ENCODE data around the gene SH3BP4.

SH3BP4 gene

DNA sequence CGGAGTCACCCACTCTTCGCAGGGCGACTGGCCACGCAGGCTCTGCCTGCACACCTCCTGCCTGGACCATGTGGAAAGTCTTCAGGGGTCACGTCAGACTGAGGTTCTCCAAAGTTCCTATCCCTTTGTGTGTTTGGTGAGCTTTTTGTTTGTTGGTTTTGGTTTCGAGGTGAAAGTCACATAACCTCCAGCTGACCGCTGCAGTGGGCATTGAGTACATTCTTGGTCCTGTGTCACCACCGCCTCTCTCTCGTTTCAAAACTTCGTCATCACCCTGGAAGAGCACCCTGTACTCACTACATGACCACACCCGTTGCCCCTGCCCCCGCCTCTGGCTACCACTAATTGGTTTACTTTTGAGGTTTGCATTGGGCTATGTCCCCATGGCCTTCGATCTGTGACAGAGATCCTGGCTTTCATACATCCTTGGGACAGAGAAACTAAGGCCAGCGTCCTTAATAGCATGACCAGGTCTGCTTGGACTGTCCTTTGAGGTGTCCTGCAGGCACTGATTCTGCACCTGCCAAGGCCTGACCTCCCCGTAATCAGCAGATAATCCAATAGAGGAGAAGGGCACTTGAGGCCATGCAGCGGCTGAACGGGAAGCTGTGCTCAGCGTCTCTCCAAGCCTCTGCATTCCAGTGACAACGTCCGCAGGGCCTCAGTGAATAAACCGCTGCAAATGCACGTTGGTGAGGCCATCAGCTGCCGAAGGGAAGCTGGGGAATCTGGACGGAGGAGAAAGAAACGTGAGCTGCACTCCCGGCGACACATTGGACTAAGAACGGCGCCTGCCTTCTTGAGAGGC is 46.8 kb downstream of the SH3BP4 start:
- no peak for DNase-seq (ENCODE audit: low spot score)

GRCh38 chr2:234999740-235000425 is 48.1 kb downstream of the SH3BP4 start:
- DNase-seq (ENCODE audit: low spot score): no peak

DNA sequence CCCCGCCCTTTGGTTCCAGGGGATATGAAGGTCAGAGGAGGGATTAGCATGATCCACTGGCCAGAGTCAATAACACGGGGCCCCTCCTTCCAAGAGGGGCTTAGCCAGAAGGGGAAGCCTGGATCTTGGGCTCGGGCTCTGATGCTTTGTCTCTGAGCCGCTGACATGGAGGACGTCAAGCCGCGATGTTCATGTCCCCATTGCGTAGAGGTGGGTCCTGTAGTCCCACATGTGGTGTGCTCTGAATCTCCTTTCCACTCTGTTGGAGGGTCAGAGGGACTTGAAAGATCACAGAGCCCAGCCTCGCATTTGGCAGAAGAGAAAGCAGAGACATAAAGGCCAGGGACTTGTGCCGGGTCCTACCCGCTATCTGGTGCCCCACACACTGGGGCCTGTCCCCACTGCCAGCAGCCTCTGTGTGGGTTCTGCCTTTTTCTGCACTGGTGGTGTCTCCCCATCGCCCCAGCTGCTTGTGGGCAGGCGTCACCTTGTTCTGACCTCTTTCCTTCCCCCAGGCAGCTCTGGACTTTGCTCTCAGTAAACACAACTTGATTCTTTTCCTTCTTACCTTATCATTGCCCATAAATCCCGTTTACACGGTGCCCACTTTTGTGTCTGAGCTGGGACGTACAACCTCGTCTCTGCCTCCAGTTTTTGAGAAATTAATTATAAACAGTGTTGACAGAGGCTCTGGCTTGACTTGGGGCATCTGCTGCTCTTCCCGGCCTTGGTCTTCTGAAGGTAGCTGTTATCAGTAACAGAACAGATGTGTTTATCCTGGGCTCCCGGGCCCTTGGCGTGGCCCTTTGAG is 48.8 kb downstream of the SH3BP4 start:
- DNase-seq (ENCODE audit: low spot score): no peak

DNA sequence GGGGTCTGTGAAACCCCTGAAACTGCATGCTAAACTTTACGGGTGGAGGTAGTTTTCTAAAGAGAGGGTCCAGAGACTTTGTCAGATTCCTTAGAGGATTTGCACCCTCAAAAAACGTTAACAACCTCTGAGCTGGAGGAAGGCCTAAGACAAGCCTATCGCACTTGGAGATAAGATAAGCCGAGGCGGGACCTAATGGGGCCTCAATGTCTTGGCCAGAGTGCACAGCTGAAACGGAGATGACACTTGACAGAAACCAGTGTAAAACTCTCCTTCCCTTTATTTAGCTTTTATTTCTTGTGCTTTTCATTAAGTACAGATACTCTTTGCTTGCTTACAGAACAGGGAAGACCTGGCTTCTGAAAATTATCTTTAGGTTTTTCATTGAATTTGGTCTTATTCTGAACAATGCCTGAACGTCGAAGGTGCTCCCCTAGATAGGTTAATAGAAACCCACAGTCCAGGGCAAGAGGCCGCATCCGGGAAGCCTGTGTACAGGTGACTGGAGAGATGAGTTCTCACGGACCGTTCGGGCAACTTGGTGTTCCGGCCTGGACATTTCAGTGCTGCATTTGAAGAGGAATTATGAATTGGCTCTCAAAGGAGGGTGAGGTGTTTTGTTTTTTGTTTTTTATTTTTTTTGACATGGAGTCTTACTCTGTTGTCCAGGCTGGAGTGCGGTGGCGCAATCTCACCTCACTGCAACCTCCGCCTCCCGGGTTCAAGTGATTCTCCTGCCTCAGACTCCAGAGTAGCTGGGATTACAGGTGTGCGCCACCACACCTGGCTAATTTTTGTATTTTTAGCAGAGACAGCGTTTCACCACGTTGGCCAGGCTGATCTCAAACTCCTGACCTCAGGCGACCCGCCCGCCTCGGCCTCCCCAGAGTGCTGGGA is 49.7 kb downstream of the SH3BP4 start:
- DNase-seq (ENCODE audit: low spot score): no peak

DNA sequence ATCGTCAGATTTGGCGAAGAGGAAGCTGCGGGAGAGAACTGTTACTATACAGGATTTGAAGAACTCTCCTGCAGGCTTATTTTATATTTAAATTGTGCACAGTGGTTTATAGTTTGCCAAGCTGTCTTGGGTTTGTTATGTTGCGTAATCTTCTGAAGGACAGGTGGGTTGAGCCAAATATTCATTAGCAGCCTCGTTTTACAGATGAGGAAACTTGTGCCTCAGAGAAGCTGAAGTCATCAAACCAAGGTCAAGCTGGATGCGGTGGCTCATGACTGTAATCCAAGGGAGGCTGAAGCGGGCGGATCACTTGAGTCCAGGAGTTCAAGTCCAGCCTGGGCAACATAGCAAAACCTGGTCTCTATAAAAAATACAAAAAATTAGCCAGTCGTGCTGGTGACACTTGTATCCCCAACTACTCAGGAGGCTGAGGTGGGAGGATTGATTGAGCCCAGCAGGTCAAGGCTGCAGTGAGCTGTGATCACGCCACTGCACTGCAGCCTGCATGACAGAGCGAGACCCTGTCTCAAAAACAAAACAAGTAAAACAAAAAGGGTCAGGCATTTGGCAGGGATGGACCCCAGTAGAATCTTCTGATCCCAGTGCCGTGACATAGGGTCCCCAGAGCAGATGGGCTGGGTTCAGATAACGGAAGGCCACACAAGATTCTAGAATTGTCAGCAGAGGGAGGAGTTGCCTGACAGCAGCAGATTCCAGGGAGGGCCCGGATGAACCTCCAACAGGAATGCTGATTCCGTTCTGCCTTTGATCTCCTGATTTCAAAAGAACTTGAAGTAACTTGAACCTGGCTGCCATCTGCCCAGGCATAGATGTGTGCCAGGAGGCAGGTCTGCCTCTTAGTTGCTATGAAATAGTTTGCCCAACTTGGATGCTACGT is 50.6 kb downstream of the SH3BP4 start:
- DNase-seq (ENCODE audit: low spot score): no peak

- DNase-seq (ENCODE audit: low spot score): no peak
These were observed 51.4 kb downstream of the SH3BP4 start for GRCh38 chr2:235003096-235003775.

DNA sequence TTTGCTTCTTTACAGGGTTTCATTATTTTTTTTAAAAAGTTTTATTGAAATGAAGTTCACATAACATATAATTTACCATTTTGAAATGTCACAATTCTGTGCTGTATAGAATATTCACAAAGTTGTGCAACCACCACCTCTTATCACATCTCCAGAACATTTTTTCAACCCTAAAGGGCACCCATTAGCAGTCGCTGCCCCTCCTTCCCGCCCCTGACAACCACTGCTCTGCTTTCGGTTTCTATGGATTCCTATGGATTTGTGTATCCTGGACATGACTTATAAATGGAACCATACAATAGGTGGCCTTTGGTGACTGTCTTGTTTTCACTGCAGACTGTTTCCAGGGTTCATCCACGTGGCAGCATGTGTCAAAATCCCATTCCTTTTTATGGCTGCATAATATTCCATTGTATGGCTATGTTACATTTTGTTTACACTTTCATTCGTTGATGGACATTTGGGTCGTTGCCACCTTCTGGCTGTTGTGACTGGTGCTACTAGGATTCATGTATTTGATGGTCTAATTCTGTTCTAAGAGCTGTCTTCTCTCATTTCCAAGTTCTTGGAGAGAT is 52.6 kb downstream of the SH3BP4 start:
- DNase-seq (ENCODE audit: low spot score): no peak

- DNase-seq (ENCODE audit: low spot score): no peak
These were observed 53.2 kb downstream of the SH3BP4 start for GRCh38 chr2:235005023-235005422.

GRCh38 chr2:235005603-235006259 is 53.9 kb downstream of the SH3BP4 start:
- no peak for DNase-seq (ENCODE audit: low spot score)

GRCh38 chr2:235006461-235006860 is 54.6 kb downstream of the SH3BP4 start:
- DNase-seq (ENCODE audit: low spot score): no peak

- no peak for DNase-seq (ENCODE audit: low spot score)
These were observed 55.2 kb downstream of the SH3BP4 start for GRCh38 chr2:235006986-235007385.

DNA sequence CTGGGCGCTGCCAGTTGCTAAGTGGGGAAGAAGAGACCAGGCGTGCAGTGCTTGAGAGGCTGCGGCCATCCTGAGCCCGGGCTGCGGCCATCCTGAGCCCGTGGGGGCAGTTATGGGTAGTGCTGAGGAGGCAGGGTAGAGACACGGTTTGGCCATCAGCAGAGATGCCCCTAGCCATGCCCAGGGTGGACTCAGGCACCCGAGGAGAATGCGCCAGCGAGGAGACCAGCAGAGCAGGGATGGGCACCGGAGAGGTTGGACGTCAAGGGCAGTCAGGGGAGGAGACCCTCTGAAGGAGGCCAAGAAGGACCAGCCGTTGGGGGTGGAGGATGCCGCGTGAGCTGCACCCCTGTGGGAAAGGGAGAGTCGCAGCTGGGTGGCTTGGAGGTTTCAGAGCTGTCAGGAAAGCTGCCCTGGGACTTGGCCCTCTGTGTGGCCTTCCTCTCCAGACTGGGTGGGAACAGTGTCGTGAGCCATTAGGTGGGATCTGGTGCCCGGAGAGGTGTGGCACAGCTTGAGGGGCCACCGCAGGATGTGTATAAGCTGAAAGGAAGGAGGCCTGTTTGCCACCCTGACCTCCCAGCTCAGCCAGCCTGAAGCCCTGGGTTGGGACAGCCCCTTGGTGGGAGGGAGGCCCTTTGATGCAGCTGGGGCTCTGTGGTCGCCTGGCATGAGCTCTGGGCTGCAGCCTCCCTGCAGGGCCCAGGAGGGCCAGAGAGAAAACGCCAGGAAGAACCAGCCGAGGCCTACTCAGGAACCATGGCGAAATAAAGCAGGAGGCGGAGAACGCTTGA is 56.0 kb downstream of the SH3BP4 start:
- no peak for DNase-seq (ENCODE audit: low spot score)

- DNase-seq (ENCODE audit: low spot score): no peak
These were observed 56.8 kb downstream of the SH3BP4 start for GRCh38 chr2:235008584-235009044.

DNA sequence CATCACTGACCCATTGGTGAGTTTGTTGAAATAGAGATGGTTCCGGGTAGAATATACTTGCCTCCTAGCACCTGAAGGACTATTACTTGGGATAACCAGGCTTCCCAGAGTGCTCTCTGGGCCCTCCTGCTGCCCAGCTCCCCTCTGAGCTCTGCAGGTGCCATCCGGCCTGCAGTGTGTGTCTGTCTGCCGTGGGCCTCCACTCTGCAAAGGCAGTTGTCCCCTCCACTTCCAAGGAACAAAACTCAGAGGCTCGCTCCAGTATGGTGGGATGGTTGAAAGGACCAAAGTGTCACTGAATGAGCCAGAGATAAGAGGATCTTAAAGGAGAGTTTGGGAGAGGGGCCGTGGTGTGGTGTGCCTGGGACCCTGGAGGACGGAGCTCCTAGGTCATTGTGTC is 57.3 kb downstream of the SH3BP4 start:
- no peak for DNase-seq (ENCODE audit: low spot score)

GRCh38 chr2:235010117-235010714 is 58.4 kb downstream of the SH3BP4 start:
- DNase-seq (ENCODE audit: low spot score): no peak

- no peak for DNase-seq (ENCODE audit: low spot score)
These were observed 59.8 kb downstream of the SH3BP4 start for GRCh38 chr2:235011607-235011928.

DNA sequence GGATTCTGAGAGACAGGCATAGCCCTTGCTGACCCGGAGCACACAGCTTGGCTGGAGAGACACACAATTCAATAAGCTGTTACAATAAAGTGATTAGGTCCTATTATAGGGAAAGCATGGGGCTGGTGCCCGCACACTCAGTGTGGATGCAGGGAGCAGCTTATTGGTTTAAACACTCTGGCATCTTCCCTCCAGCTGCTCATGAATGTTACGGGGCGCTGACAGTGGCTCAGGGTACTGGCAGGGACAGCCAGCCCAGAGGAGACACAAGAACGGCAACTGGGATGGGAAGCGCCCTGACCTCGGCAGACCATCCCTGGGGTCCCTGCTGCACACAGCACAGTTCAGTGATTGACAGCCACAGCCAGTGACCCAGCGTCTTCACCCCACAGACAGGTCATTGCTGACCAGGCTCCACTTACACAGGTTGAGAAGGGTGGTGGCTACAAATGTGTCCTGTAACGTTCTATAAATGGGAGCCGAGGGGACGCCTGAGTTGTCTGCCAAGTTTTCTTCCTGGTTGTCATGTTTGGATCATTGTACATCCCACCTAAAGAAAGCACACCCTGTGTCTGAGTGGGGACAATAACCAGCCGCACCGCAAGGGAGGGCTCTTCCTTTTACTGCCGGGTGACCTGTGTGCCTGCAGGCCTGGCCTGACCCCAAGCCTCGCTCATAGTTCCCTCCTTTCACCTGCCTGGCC is 60.3 kb downstream of the SH3BP4 start:
- DNase-seq (ENCODE audit: low spot score): no peak

Measured in GM03348 (cell line).